Panc1 (cell line): ENCODE results near the gene FEN1. TPM values are rescaled to one million over a fixed set of nuclear protein-coding genes. Genes with fewer than 3 reads are reported as not detected.

Experiments used
- ATAC-seq: fragments of 200-7000 bp; cut with Tn5 transposase; 2 replicates; pipeline ENCODE4 v1.9.1; 2020; ENCODE audit warnings: mild to moderate bottlenecking, moderate library complexity
- BruUV-seq: library from RNA; stranded (reverse); fragments of 400-500 nt; replicated peaks from 2 replicates; lab custom pipeline; 2021; lab: Mats Ljungman, UMichigan
- CTCF ChIA-PET: fragments of 300-600 bp; sonication (Branson Sonifier 250); formaldehyde crosslinking; loops from one replicate; lab custom pipeline; 2022; ENCODE audit warnings: antibody characterized with exemption; lab: Charles Lee
- POLR2A ChIA-PET: fragments of 300-600 bp; sonication (Branson Sonifier 250); formaldehyde crosslinking; loops from one replicate; lab custom pipeline; 2022; ENCODE audit warnings: antibody characterized with exemption; lab: Charles Lee
- DNase-seq: peaks from one replicate; pipeline ENCODE4 v3.0.0-alpha.2; 2010; ENCODE audit warnings: low read depth, low spot score
- H3K27ac ChIP-seq: 2 replicates; pipeline ENCODE4 v1.5.1; 2011; ENCODE audit warnings: mild to moderate bottlenecking, low read length, inconsistent platforms
- H3K27me3 ChIP-seq: fragments of 200-500 bp; sonication (Bioruptor generic); 2 replicates; pipeline ENCODE4 v1.6.0; 2014; ENCODE audit warnings: low read length, inconsistent platforms; ENCODE audit not compliant: control insufficient read depth, insufficient read depth
- H3K36me3 ChIP-seq: fragments of 200-500 bp; sonication (Bioruptor generic); 2 replicates; pipeline ENCODE4 v1.5.1; 2014; ENCODE audit warnings: inconsistent platforms, mild to moderate bottlenecking, low read length, moderate library complexity; ENCODE audit not compliant: control insufficient read depth, insufficient read depth
- H3K4me1 ChIP-seq: 2 replicates; pipeline ENCODE4 v1.5.1; 2011; ENCODE audit warnings: inconsistent platforms, mild to moderate bottlenecking, low read length, moderate library complexity; ENCODE audit not compliant: control insufficient read depth, insufficient read depth
- H3K4me3 ChIP-seq, 2 experiments: 2 replicates each; pipeline ENCODE4 v1.5.1; 2011 to 2012; ENCODE audit warnings: low read depth in 2 of 2, low read length in 2 of 2, mild to moderate bottlenecking in 2 of 2, inconsistent platforms in 1 of 2, moderate library complexity in 1 of 2
- H3K9me3 ChIP-seq: fragments of 200-500 bp; sonication (Bioruptor generic); 2 replicates; pipeline ENCODE4 v1.5.1; 2014; ENCODE audit warnings: low read depth, mild to moderate bottlenecking, inconsistent platforms, low read length, moderate library complexity; ENCODE audit not compliant: control insufficient read depth, insufficient read depth
- POLR2AphosphoS5 ChIP-seq: IDR thresholded peaks from 2 replicates; pipeline ENCODE4 v1.6.1; 2012; ENCODE audit warnings: mild to moderate bottlenecking, low read depth, low read length, moderate library complexity
- SIN3A ChIP-seq: IDR thresholded peaks from 2 replicates; pipeline ENCODE4 v1.6.1; 2012; ENCODE audit warnings: low read depth, mild to moderate bottlenecking, low read length, moderate library complexity, borderline replicate concordance; ENCODE audit not compliant: insufficient read depth
- TCF7L2 ChIP-seq: IDR thresholded peaks from 2 replicates; pipeline ENCODE4 v1.6.1; 2011; ENCODE audit warnings: mild to moderate bottlenecking, low read depth, low read length, inconsistent platforms
- in situ Hi-C: cut with HindIII; loops from 2 replicates; pipeline ENCODE4 v1.10.0; 2016; ENCODE audit warnings: low sequenced_read_pairs, low pct_unique_long_range_greater_than_20kb
- intact Hi-C: fragments of 100-400 bp; cut with micrococcal nuclease; formaldehyde crosslinking; loops from one replicate; pipeline ENCODE4 v1.10.0; 2022; ENCODE audit not compliant: unreplicated experiment
- total RNA-seq: library from RNA; stranded (reverse); gene quantifications from one replicate; pipeline ENCODE4 v1.2.1, GENCODE V29; 2021; ENCODE audit not compliant: unreplicated experiment
- TF ChIP-seq, protein P1 (sequence below), 2 experiments: IDR thresholded peaks; 2 replicates each; pipeline ENCODE4 v1.6.1; 2011 to 2012; ENCODE audit warnings: low read depth in 2 of 2, control low read depth in 1 of 2, low read length in 1 of 2, mild to moderate bottlenecking in 1 of 2, moderate library complexity in 1 of 2; ENCODE audit not compliant: insufficient read depth in 1 of 2
- TF ChIP-seq, protein P2 (sequence below): fragments of 450-650 bp; IDR thresholded peaks from 2 replicates; pipeline ENCODE4 v1.5.1; 2017; ENCODE audit warnings: mild to moderate bottlenecking

FEN1 gene
- total RNA-seq, 1 experiment from 2014 or later = 67.6 TPM

DNA sequence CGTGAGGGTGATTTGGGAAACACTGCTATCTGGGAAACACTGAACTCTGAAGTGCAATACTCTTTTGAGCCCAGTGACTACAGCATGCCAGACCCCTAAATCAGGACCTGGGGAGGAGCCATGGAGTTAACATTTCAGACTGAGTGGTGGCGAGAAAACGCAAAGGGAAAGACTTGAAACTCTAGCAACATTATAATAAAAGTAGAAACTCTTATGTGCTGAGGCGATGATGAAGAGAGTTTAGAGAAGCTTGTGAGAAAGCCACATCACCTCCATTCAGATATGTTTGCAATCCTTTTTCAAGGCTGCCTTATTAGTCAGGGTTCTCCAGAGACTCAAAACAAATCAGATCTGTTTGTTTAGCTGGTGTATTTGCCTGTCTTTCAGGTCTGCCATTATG lies 1.9 kb downstream of the FEN1 start:
- ChIA-PET CTCF (no interaction called here), POLR2A (no interaction called here)
- BruUV-seq = no TSS peak

DNA sequence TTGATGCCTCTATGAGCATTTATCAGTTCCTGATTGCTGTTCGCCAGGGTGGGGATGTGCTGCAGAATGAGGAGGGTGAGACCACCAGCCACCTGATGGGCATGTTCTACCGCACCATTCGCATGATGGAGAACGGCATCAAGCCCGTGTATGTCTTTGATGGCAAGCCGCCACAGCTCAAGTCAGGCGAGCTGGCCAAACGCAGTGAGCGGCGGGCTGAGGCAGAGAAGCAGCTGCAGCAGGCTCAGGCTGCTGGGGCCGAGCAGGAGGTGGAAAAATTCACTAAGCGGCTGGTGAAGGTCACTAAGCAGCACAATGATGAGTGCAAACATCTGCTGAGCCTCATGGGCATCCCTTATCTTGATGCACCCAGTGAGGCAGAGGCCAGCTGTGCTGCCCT lies 2.7 kb downstream of the FEN1 start:
- ATAC-seq = no peak
- H3K27ac ChIP-seq = no peak overlapping the region
- no TSS peak for BruUV-seq
- in situ Hi-C loops = no loop called here
- peaks cover 4% of the 10 kb centered on the region for H3K36me3 ChIP-seq
- ChIA-PET POLR2A (no interaction called here), CTCF (no interaction called here)
- H3K4me3 ChIP-seq = no peak overlapping the region
- no peaks in the 10 kb centered on the region for H3K27me3 ChIP-seq
- intact Hi-C loops = no loop called here
- TF ChIP-seq, protein P1, sequence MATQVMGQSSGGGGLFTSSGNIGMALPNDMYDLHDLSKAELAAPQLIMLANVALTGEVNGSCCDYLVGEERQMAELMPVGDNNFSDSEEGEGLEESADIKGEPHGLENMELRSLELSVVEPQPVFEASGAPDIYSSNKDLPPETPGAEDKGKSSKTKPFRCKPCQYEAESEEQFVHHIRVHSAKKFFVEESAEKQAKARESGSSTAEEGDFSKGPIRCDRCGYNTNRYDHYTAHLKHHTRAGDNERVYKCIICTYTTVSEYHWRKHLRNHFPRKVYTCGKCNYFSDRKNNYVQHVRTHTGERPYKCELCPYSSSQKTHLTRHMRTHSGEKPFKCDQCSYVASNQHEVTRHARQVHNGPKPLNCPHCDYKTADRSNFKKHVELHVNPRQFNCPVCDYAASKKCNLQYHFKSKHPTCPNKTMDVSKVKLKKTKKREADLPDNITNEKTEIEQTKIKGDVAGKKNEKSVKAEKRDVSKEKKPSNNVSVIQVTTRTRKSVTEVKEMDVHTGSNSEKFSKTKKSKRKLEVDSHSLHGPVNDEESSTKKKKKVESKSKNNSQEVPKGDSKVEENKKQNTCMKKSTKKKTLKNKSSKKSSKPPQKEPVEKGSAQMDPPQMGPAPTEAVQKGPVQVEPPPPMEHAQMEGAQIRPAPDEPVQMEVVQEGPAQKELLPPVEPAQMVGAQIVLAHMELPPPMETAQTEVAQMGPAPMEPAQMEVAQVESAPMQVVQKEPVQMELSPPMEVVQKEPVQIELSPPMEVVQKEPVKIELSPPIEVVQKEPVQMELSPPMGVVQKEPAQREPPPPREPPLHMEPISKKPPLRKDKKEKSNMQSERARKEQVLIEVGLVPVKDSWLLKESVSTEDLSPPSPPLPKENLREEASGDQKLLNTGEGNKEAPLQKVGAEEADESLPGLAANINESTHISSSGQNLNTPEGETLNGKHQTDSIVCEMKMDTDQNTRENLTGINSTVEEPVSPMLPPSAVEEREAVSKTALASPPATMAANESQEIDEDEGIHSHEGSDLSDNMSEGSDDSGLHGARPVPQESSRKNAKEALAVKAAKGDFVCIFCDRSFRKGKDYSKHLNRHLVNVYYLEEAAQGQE (IDR thresholded peaks at IDR 0.05; ENCODE audit: insufficient read depth in 1 of 2, low read depth in 2 of 2, low read length in 1 of 2) = no peak
- TF ChIP-seq SIN3A (no peak), TCF7L2 (no peak), POLR2AphosphoS5 (no peak)
- TF ChIP-seq, protein P2, sequence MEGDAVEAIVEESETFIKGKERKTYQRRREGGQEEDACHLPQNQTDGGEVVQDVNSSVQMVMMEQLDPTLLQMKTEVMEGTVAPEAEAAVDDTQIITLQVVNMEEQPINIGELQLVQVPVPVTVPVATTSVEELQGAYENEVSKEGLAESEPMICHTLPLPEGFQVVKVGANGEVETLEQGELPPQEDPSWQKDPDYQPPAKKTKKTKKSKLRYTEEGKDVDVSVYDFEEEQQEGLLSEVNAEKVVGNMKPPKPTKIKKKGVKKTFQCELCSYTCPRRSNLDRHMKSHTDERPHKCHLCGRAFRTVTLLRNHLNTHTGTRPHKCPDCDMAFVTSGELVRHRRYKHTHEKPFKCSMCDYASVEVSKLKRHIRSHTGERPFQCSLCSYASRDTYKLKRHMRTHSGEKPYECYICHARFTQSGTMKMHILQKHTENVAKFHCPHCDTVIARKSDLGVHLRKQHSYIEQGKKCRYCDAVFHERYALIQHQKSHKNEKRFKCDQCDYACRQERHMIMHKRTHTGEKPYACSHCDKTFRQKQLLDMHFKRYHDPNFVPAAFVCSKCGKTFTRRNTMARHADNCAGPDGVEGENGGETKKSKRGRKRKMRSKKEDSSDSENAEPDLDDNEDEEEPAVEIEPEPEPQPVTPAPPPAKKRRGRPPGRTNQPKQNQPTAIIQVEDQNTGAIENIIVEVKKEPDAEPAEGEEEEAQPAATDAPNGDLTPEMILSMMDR = no peak
- H3K4me1 ChIP-seq = peaks cover 13% of the 10 kb centered on the region
- DNase-seq = no peak
- no peaks in the 10 kb centered on the region for H3K9me3 ChIP-seq

More for the DNA sequence above, 1.9 kb downstream of the FEN1 start:
- no peaks in the 10 kb centered on the region for H3K9me3 ChIP-seq
- intact Hi-C loops (no loop called here), in situ Hi-C loops (no loop called here)
- peak overlapping the region; percentile 11; the same call in 1 of the 2 replicates for H3K27ac ChIP-seq
- H3K4me3 ChIP-seq = no peak overlapping the region
- peaks cover 12% of the 10 kb centered on the region for H3K4me1 ChIP-seq
- TF ChIP-seq POLR2AphosphoS5 (0 out of 2 replicates have a peak, but pooled peaks have one; percentile 17), TCF7L2 (no peak)
- DNase-seq (no peak), ATAC-seq (no peak)
- peaks cover 5% of the 10 kb centered on the region for H3K36me3 ChIP-seq
- H3K27me3 ChIP-seq = no peaks in the 10 kb centered on the region

DNA sequence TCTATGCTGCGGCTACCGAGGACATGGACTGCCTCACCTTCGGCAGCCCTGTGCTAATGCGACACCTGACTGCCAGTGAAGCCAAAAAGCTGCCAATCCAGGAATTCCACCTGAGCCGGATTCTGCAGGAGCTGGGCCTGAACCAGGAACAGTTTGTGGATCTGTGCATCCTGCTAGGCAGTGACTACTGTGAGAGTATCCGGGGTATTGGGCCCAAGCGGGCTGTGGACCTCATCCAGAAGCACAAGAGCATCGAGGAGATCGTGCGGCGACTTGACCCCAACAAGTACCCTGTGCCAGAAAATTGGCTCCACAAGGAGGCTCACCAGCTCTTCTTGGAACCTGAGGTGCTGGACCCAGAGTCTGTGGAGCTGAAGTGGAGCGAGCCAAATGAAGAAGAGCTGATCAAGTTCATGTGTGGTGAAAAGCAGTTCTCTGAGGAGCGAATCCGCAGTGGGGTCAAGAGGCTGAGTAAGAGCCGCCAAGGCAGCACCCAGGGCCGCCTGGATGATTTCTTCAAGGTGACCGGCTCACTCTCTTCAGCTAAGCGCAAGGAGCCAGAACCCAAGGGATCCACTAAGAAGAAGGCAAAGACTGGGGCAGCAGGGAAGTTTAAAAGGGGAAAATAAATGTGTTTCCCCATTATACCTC lies 3.3 kb downstream of the FEN1 start:
- BruUV-seq = no TSS peak
- in situ Hi-C loops (no loop called here), intact Hi-C loops (loop anchor here (2.0 kb wide), 1 partner anchor 49 kb away; no protein-coding TSS in a partner anchor)
- Histone ChIP-seq H3K36me3 (peaks cover 7% of the 10 kb centered on the region), H3K27me3 (no peaks in the 10 kb centered on the region), H3K4me1 (peaks cover 13% of the 10 kb centered on the region), H3K4me3 (no peak overlapping the region), H3K9me3 (no peaks in the 10 kb centered on the region), H3K27ac (no peak overlapping the region)
- CTCF ChIA-PET = interaction anchor here (1.0 to 1.2 kb wide), 2 partner anchors 12 to 286 kb away, joined by 7 to 8 read pairs; no protein-coding TSS in a partner anchor
- DNase-seq (no peak), ATAC-seq (no peak)
- TF ChIP-seq, protein P1 (IDR thresholded peaks at IDR 0.05; ENCODE audit: insufficient read depth in 1 of 2, low read depth in 2 of 2, low read length in 1 of 2) = no peak
- TF ChIP-seq TCF7L2 = no peak
- no peak for TF ChIP-seq POLR2AphosphoS5
- TF ChIP-seq, protein P2 = no peak
- TF ChIP-seq SIN3A = no peak
- POLR2A ChIA-PET = no interaction called here
